HCT116 (cell line): ENCODE results near the gene PFKFB2. TPM values are rescaled to one million over a fixed set of nuclear protein-coding genes. Genes with fewer than 3 reads are reported as not detected.

Source experiments
- total RNA-seq: library from RNA; stranded (reverse); gene quantifications from one replicate; pipeline ENCODE4 v1.2.1, GENCODE V29; 2021; ENCODE audit not compliant: unreplicated experiment

The PFKFB2 gene
- total RNA-seq, 1 experiment from 2014 or later: 13.9 TPM

Other genes starting within 250 kb of the PFKFB2 start
- gene IL20, start 187.7 kb upstream of the PFKFB2 start, total RNA-seq: not detected
- gene IL24, start 155.8 kb upstream of the PFKFB2 start, total RNA-seq: not detected
- 0.61 TPM for gene FCMR, start 131.3 kb upstream of the PFKFB2 start, total RNA-seq
- 2.6 TPM for gene PIGR, start 106.8 kb upstream of the PFKFB2 start, total RNA-seq
- gene FCAMR, start 82.8 kb upstream of the PFKFB2 start, total RNA-seq: not detected
- gene C1orf116, start 20.5 kb upstream of the PFKFB2 start, total RNA-seq: 3.6 TPM
- 13.6 TPM for gene YOD1, start 2.1 kb upstream of the PFKFB2 start, total RNA-seq
- gene C4BPB, start 35.6 kb downstream of the PFKFB2 start, total RNA-seq: not detected
- gene C4BPA, start 51.0 kb downstream of the PFKFB2 start, total RNA-seq: 0.32 TPM